RPMI7951 (cell line): ENCODE results near the gene RNF215. TPM values are rescaled to one million over a fixed set of nuclear protein-coding genes. Genes with fewer than 3 reads are reported as not detected.

ENCODE experiments used
- DNase-seq: peaks from one replicate; pipeline ENCODE4 v3.0.0-alpha.2; 2012; ENCODE audit warnings: low read depth
- total RNA-seq: library from RNA; depleted of rRNA; stranded (reverse); fragments of >200 nt; shearing (Covaris generic); gene quantifications from 2 replicates; pipeline ENCODE4 v1.2.3, GENCODE V29; 2014

The RNF215 gene
- total RNA-seq, 1 experiment from 2014 or later, result 10.0 TPM

GRCh38 chr22:30397656-30398635 lies 10.7 kb upstream of the RNF215 start:
- DNase-seq, result no peak

GRCh38 chr22:30396871-30397655 lies 9.9 kb upstream of the RNF215 start, which contains the start of gene SEC14L2:
TSS of gene SEC14L2 (plus strand) at chr22:30397018. CDS start at chr22:30397117, 99 bp downstream.
- DNase-seq, result peak; percentile 63

GRCh38 chr22:30393885-30394284 lies 6.7 kb upstream of the RNF215 start:
- DNase-seq, result no peak

GRCh38 chr22:30393322-30393680 lies 6.1 kb upstream of the RNF215 start:
- DNase-seq, result no peak

- DNase-seq, result no peak
Observed at GRCh38 chr22:30392661-30393321, 5.6 kb upstream of the RNF215 start.

- DNase-seq, result peak; percentile 75
Observed at GRCh38 chr22:30390974-30391691, 3.9 kb upstream of the RNF215 start.

GRCh38 chr22:30386608-30386959 lies 627 bp downstream of the RNF215 start:
- no peak for DNase-seq

GRCh38 chr22:30385942-30386341 lies 1.3 kb downstream of the RNF215 start:
- DNase-seq, result no peak

- no peak for DNase-seq
Observed at GRCh38 chr22:30383061-30383460, 4.2 kb downstream of the RNF215 start.

- DNase-seq, result no peak
Observed at GRCh38 chr22:30382340-30382739, 4.9 kb downstream of the RNF215 start.

GRCh38 chr22:30381264-30381663 lies 5.9 kb downstream of the RNF215 start:
- no peak for DNase-seq

- DNase-seq, result no peak
Observed at GRCh38 chr22:30380011-30380410, 7.2 kb downstream of the RNF215 start.

GRCh38 chr22:30375312-30375849 lies 11.8 kb downstream of the RNF215 start:
- no peak for DNase-seq

- DNase-seq, result no peak
Observed at GRCh38 chr22:30373331-30374325, 13.6 kb downstream of the RNF215 start.

- DNase-seq, result no peak
Observed at GRCh38 chr22:30372915-30373314, 14.3 kb downstream of the RNF215 start.

- no peak for DNase-seq
Observed at GRCh38 chr22:30371981-30372380, 15.2 kb downstream of the RNF215 start.

- no peak for DNase-seq
Observed at GRCh38 chr22:30371321-30371720, 15.9 kb downstream of the RNF215 start.

GRCh38 chr22:30370641-30371230 lies 16.5 kb downstream of the RNF215 start:
- DNase-seq, result no peak

- no peak for DNase-seq
Observed at GRCh38 chr22:30368420-30368819, 18.8 kb downstream of the RNF215 start.

GRCh38 chr22:30365891-30366290 lies 21.3 kb downstream of the RNF215 start:
- DNase-seq, result no peak
